K562 (cell line): ENCODE results near the gene CLCN1. TPM values are rescaled to one million over a fixed set of nuclear protein-coding genes. Genes with fewer than 3 reads are reported as not detected.

Experiments used
- BCLAF1 ChIP-seq, 2 experiments: fragments of 450-650 bp in 1 of 2; IDR thresholded peaks; 2 replicates each; pipeline ENCODE4 v1.6.1; 2011 to 2017; ENCODE audit warnings: low read depth in 2 of 2, antibody characterized with exemption in 1 of 2, borderline replicate concordance in 1 of 2, low read length in 1 of 2, mild to moderate bottlenecking in 1 of 2, mixed read lengths in 1 of 2; ENCODE audit not compliant: control insufficient read depth in 1 of 2
- CHD2 ChIP-seq: IDR thresholded peaks from 2 replicates; pipeline ENCODE4 v1.6.1; 2011; ENCODE audit warnings: low read depth, low read length
- CTCFL ChIP-seq: IDR thresholded peaks from 2 replicates; pipeline ENCODE4 v1.6.1; 2011; ENCODE audit warnings: borderline replicate concordance, low read depth, mild to moderate bottlenecking, moderate library complexity, low read length; ENCODE audit not compliant: insufficient read depth, poor library complexity, severe bottlenecking
- E2F6 ChIP-seq, 2 experiments: IDR thresholded peaks; 2 replicates each; pipeline ENCODE4 v1.6.1; 2011; ENCODE audit warnings: borderline replicate concordance in 1 of 2, control low read depth in 1 of 2, low read depth in 1 of 2, low read length in 1 of 2, mild to moderate bottlenecking in 1 of 2, mixed read lengths in 1 of 2, moderate library complexity in 1 of 2; ENCODE audit not compliant: insufficient read depth in 1 of 2, insufficient read length in 1 of 2, poor library complexity in 1 of 2, severe bottlenecking in 1 of 2; ENCODE audit errors: extremely low read depth in 1 of 2
- KLF16 ChIP-seq: IDR thresholded peaks from 2 replicates; pipeline ENCODE4 v1.6.1; 2016; ENCODE audit warnings: antibody characterized with exemption
- MAX ChIP-seq: sonication (generic); formaldehyde crosslinking; IDR thresholded peaks from 2 replicates; pipeline ENCODE4 v1.9.0; 2022; ENCODE audit warnings: mild to moderate bottlenecking, missing genetic modification reagents
- MTA2 ChIP-seq: fragments of 450-650 bp; IDR thresholded peaks from 2 replicates; pipeline ENCODE4 v1.6.1; 2016; ENCODE audit warnings: low read depth
- NFIX ChIP-seq: fragments of 250-450 bp; sonication (Bioruptor Pico); IDR thresholded peaks from 2 replicates; pipeline ENCODE4 v1.4.0; 2020; ENCODE audit warnings: low read depth, mild to moderate bottlenecking, moderate library complexity
- POLR2AphosphoS5 ChIP-seq: IDR thresholded peaks from 2 replicates; pipeline ENCODE4 v1.6.1; 2011; ENCODE audit warnings: mild to moderate bottlenecking, low read depth, low read length, moderate library complexity; ENCODE audit not compliant: control insufficient read depth, insufficient read depth
- PURB ChIP-seq: sonication (generic); formaldehyde crosslinking; IDR thresholded peaks from 2 replicates; pipeline ENCODE4 v1.9.0; 2021; ENCODE audit warnings: low read depth, mild to moderate bottlenecking, missing genetic modification reagents
- SIN3A ChIP-seq, 2 experiments: fragments of 150-350 bp in 1 of 2; IDR thresholded peaks; 2 replicates each; pipeline ENCODE4 v1.6.1; 2011 to 2016; ENCODE audit warnings: borderline replicate concordance in 2 of 2, low read depth in 2 of 2, low read length in 2 of 2, mild to moderate bottlenecking in 2 of 2, moderate library complexity in 2 of 2; ENCODE audit not compliant: control insufficient read depth in 1 of 2
- SOX6 ChIP-seq: fragments of 450-650 bp; IDR thresholded peaks from 2 replicates; pipeline ENCODE4 v1.6.1; 2014; ENCODE audit warnings: mild to moderate bottlenecking
- STAG1 ChIP-seq: sonication (generic); formaldehyde crosslinking; IDR thresholded peaks from 2 replicates; pipeline ENCODE4 v1.5.0; 2020; ENCODE audit warnings: missing genetic modification reagents, borderline replicate concordance
- ZNF347 ChIP-seq: fragments of 450-650 bp; formaldehyde crosslinking; IDR thresholded peaks from 2 replicates; pipeline ENCODE4 v1.4.0; 2020; ENCODE audit warnings: low read depth, mild to moderate bottlenecking, moderate library complexity
- polyA plus RNA-seq, 8 experiments: library from polyadenylated mRNA; depleted of rRNA in 4 of 8; stranded (reverse) in 5 of 8; unstranded in 3 of 8; fragments of >200 nt; fragmentation: Nextera tagmentation in 2 of 8; fragmentation: Illumina TruSeq in 1 of 8; extraction: Ambion mirVana in 2 of 8; extraction: Trizol in 1 of 8; gene quantifications; 2 replicates each; pipeline versions ENCODE4 v1.2.1 to v1.2.3, GENCODE V29; 2011 to 2014; ENCODE audit warnings: inconsistent platforms in 1 of 8, missing spikeins in 1 of 8
- total RNA-seq, 7 experiments: library from RNA; depleted of rRNA in 6 of 7; stranded (reverse); fragments of >200 nt in 6 of 7; fragmentation: Illumina TruSeq in 2 of 7; extraction: Trizol in 2 of 7; gene quantifications; 2 replicates each; pipeline versions ENCODE4 v1.2.1 to v1.2.3, GENCODE V29; 2011 to 2021; ENCODE audit warnings: low replicate concordance in 1 of 7

The CLCN1 gene
- total and polyA plus RNA-seq, 9 of the 15 experiments (the other 6 are each of a cell fraction or from before 2014, with no cell fraction given), result 0.01 to 0.11 (median 0.04) TPM; not detected in 4

- TF ChIP-seq POLR2AphosphoS5 (0 out of 2 replicates have a peak, but pooled peaks have one; percentile 28), PURB (no peak), STAG1 (CRISPR knock-in tag) (no peak), CHD2 (no peak), KLF16 (no peak), MTA2 (no peak), CTCFL (no peak), MAX (CRISPR knock-in tag) (0 out of 2 replicates have a peak, but pooled peaks have one; percentile 23), BCLAF1 (IDR thresholded peaks at IDR 0.05; ENCODE audit: borderline replicate concordance in 1 of 2, control insufficient read depth in 1 of 2, low read depth in 2 of 2, low read length in 1 of 2) (0 out of 4 replicates have a peak, but pooled peaks of 1 of the 2 experiments have one; percentile 55), E2F6 (IDR thresholded peaks at IDR 0.05; ENCODE audit: borderline replicate concordance in 1 of 2, extremely low read depth in 1 of 2, insufficient read depth in 1 of 2, insufficient read length in 1 of 2, low read depth in 1 of 2, low read length in 1 of 2, poor library complexity in 1 of 2, severe bottlenecking in 1 of 2) (no peak), SOX6 (no peak), NFIX (CRISPR knock-in tag) (no peak), SIN3A (IDR thresholded peaks at IDR 0.05; ENCODE audit: borderline replicate concordance in 2 of 2, control insufficient read depth in 1 of 2, low read depth in 2 of 2, low read length in 2 of 2) (0 out of 4 replicates have a peak, but pooled peaks of 1 of the 2 experiments have one; percentile 14), ZNF347 (CRISPR knock-in tag) (no peak)
Measured at GRCh38 chr7:143391462-143392404, 75.8 kb downstream of the CLCN1 start (continued).
